NCI-H748 (cell line): ENCODE measurements around the gene MFRP.

ENCODE experiments used
- DNase-seq: peaks from one replicate; lab custom pipeline; 2025; ENCODE audit not compliant: unreplicated experiment; lab: John Stamatoyannopoulos, UW

The MFRP gene

GRCh38 chr11:119373059-119373920, 26.8 kb upstream of the MFRP start:
- DNase-seq, result no peak

DNA sequence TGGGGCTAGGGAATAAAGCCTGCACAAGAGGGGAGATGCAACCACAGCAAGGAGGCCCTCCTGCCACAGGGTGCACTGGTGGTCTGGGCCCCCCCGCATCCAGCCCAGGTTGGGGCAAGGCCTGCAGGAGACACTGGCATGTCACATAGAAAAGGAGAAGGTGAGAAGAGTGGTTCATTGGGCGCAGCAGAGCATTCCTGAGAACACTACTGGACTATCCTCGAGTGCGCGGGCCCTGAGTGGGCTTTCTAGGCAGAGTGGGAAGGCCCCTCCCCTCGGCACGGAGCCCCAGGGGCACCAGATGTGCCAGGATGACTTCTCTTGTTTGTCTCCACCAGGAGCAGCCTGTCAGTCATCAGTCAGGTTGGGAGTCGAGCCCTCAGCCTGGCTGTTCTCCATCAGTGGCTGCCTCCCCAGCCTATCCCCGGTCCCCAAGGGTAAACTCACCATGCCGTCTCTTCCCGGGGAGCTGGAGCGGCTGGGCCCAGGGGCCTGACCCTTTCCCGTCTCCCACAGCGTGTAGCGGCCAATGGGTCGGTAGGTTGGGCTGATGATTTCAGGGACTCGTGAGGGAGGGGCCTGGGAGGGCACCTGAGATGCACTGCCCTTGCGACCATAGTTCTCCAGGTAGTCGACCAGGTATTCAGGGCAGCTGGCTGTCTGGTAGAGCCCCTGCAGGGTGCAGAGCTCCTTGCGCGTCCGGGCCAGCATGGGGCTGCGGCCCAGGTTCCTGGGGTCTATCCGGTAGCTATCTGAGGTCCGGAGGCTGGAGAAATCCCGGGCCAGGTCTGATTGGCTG, 26.0 kb upstream of the MFRP start:
- DNase-seq, result no peak

DNA sequence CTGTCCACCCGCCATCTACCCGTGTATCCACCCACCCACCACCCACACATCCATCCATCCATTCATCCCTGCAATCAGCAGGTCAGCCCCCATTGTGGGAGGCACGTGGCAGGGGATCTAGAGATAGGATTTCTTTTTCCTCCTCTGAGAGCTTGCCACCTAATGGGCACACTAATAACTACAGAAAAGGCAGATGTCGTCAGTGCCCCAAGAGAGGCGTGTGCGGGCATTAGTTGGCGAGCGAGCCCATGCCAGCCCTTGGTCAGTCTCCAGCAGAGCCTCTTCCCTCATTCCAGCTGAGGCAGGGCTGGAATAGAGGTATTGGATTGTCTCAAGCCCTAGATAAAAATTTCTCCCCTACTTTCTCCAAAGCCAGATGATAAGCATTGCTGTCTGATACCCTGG, 25.3 kb upstream of the MFRP start:
- peak; percentile 47 for DNase-seq

DNA sequence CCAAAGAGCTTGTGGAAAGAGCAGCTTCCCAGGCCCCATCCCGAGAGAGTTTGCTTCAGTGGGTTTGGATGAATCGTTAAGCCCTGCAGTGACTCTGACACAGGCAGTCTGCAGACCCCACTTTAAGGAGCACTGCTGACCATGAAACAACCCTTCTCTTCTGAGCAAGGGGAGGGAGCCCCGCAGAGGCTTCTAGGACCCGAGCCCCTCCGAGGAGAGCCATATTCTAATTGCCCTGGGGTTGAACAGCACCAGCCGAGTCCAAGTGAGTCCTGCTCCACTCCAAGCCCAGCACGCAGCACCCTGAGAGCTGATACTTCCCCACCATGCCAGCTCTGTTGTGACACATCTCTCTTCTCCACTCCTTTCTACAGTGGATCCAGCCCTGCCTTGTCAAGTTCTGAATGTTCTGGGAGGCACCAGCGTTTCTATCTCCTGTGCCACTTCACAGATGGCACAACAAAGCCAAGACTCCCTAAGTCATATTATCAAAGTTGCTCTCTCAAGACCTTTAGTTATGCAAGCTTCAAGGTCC, 24.6 kb upstream of the MFRP start:
- no peak for DNase-seq

DNA sequence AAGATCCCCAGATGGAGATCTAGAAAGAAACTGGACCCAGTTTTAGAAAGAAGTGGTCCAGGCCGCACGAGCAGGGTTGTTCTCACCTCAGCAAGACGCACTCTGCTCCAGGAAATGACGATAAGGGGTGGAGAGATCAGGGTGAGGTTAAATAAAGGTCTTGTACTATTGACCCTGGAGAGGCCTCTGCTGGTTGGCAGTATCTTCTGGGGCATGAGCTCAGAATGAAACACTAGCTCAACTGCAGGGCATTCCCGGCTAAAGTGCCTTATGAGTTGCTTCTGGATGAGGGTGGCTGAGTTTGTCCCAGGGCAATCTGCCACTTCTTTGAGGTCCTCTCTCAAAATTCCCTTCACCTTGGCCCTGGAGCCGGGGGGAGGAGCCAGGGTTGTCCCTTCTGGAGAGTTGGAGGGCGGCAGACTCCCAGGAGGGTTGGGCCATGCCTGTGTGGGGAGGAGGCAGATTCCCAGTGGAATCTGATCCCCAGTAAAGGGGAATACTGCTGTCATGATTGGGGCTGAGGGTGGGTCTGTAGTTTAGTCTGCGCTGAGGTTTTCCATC, 24.1 kb upstream of the MFRP start:
- DNase-seq, result no peak

DNA sequence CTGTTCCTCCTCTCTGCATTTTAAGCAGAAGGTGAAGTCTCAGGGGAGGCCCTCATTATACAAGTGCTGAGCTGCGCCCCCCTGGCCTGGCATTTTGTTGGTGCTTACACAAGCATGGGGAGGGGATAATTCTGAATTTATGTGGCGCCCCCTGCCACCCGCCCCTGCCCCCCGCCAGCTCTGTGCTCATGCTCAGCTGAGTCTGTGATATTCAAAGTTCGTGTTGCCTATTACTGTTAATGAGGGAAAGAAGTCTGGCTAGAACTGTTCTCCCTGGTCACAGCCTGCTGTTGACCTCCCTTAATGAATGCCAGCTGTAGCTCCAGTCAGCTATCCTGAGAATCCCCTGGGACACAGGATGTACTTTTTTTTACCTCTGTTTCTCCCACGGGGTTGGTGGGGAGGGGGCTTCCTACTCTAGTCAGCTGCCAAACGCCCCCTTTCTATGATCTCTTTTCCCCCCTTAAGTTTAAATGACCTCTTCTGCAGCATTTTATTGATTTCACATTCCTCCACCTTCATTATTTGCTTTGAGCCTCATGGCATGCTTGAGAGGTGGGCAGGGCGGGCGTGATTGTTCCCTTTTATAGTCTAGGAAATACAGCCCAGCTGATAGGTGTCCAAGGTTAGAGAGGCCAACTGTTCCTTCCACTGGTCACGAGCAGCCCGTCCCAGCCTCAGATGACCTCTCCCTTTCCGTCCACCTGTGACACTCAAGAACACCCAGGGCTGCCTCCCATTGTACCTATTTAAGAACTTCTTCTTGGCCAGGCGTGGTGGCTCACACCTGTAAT, 22.8 kb upstream of the MFRP start:
- no peak for DNase-seq

DNA sequence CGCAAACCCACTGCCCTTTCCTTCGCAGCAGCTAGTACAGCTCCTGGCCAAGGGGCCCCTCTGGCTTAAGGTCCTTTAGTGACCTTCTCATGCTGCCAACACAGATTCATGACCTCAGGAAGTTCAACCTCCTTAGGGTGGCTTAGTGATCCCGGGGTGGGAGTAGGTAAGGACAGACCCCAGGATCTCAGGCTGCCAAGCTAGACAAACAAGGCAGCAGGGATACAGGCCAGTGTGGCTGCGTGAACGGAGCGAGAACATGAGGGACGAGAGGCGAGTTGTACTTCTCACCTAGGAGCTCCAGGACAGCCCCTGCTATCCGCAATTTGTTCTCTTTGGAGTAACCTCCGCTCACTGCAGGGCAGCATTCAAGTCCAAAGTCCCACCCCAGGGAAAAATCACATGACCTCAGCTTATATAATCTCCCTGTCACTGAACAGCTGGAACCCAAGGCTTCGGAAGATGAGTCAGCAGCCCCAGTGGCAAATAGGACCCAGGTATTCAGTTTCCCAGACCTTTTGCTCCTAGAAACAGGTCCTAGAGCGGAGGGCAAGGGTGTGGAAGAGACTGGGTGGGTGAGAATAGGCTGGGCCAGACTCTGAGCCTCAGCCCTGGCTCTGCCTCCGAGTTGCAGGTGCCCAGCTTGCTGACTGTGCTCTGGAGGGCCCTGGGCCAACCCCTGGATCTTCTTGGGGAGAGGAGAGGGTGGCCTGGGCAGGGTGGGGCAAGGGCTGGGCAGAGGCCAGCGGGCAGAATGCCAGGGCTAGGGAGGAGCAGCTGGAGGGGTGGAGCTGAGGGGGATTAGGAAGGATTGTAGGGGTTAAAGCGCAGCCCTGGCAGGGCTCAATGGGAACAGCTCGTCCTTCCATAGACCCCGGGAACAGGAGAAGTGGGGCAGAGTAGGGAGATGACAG, 21.9 kb upstream of the MFRP start:
- peak; percentile 7 for DNase-seq

GRCh38 chr11:119367661-119368120, 21.2 kb upstream of the MFRP start:
- no peak for DNase-seq

GRCh38 chr11:119366690-119367620, 20.4 kb upstream of the MFRP start:
- DNase-seq, result no peak

- DNase-seq, result no peak
These were observed 18.6 kb upstream of the MFRP start for GRCh38 chr11:119365071-119365591.

DNA sequence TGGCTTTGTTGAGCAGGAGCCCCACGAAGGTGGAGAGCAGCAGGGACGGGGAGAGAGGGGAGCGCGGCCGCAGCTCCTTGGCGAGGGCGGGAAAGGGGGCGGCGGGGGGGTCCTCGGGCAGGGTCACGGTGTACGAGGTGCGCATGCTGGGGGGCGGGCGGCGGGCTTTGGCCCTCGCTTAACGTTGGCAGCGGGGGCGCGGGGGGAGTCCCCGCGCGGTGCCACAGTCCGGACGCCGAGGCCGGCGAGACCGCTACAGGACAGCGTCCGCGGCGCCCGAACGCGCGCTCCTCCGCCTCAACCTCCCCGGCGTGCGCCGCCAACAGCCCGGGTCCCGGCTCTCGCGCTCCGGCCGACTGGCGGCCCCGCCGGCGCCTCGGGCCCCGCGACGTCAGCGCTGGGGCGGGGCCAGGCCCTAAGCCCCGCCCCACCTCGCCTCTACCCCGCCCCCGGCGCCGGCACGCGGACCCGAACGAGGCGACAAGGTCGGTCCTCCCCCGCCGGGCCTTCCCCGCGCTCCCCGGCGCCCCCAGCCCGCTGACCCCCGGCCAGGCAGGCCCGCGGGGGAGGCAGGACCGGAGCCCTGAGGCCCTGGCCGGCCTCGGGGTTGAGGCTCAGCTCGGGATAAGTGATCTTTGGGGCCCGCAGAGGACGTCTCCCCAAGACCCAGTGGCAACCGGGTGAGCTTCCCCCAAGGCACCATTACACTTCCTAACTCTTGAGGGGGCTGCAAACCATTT, 17.5 kb upstream of the MFRP start:
- DNase-seq, result peak; percentile 51

- DNase-seq, result no peak
These were observed 16.8 kb upstream of the MFRP start for GRCh38 chr11:119363081-119363850.

DNA sequence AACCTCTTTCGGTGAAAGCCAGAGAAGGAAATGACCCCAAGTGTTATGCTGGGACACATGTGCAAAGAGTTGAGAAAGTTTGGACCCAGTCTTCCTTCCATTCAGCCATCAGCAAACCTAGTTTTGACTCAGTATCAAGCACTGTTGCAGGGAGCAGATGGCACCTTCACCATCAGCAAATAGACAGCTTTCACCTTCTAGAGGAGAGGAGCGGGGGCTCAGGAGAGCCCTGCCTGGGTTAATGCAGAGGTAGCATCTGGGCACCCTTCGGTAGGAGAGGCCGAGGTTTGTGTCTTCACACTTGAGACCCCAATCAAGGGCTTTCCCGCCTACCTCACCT, 16.2 kb upstream of the MFRP start:
- DNase-seq, result no peak

GRCh38 chr11:119361941-119362725, 15.6 kb upstream of the MFRP start:
- DNase-seq, result no peak

DNA sequence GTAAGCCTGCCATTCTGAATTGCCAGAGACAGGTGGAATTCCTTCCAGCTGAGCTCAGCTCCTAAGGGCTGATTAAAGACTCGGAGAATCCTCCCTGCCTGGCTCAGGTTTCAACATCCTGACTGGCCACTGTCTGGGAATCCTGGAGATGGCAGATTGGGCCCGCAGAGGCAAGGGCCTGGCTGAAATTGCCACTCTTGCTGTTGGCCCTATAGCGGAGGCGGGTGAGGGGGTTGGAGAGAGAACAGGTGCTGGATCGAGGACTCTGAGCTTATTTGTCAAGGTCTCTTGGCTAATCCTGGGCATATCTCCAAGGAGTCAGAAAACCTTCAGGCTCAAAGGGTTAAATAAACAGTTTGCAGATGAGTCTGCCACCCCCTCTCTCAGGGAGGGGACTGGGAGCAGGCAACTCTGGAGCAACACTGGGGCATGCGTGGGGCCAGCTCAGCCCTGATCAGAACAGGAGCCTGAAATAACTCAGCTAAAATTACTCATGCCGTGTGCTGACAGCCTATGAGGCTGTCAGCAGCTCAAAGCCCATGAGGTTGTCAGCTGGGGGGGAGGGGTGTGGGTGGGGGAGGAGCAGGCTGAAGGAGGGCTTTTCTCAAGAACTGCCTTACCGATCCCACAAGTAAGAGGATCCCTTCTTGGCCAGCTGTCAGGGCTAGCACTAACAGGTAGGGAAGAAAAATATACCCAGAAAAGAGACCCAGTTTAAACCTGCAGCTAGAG, 14.7 kb upstream of the MFRP start:
- DNase-seq, result no peak
